ENCODE results near the gene RIPOR2.

GRCh38 chr6:24932832-24933231 lies 2.9 kb downstream of the RIPOR2 start:
- no peak for TF ChIP-seq CTCF (IDR thresholded peaks at IDR 0.05; ENCODE audit: extremely low read depth in 1 of 2, insufficient read depth in 1 of 2, low read depth in 1 of 2, low read length in 2 of 2)
- no peak for TF ChIP-seq POLR2A (IDR thresholded peaks at IDR 0.05; ENCODE audit: low read depth, low read length)
- no peak for TF ChIP-seq FOS (IDR thresholded peaks at IDR 0.05; ENCODE audit: borderline replicate concordance, insufficient read depth, low read length)
- no peak for TF ChIP-seq POLR2AphosphoS5 (IDR thresholded peaks at IDR 0.05; ENCODE audit: insufficient read depth, low read depth, low read length)
- TF ChIP-seq EZH2 (IDR thresholded peaks at IDR 0.05; ENCODE audit: borderline replicate concordance, low read depth, low read length, severe bottlenecking): no peak
- no peak for TF ChIP-seq MYC (IDR thresholded peaks at IDR 0.05; ENCODE audit: low read depth, low read length)
- TF ChIP-seq MAX (IDR thresholded peaks at IDR 0.05; ENCODE audit: insufficient read depth, insufficient read length): no peak

Measured in endothelial cell of umbilical vein (primary cell).